ENCODE data around the gene CFAP58.

The CFAP58 gene

DNA sequence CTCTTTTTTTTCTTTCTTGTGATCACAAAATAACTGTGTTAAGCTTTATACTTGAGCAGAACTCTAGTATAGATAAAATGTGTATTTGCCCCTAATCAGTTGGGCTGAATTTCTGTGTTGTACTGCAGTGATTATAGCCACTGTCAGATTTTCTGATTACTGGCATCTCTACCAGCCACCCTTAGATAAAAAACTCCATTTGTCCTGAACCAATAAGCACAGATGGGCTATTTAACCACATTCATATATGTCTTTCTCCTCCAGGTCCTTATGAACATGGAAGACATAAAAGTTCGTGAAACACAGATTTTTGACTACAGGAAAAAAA lies 38.3 kb downstream of the CFAP58 start:
- H3K4me3 ChIP-seq (replicated peaks; ENCODE audit: low read depth, low read length): no peak overlapping the region
- DNase-seq (ENCODE audit: low read depth): no peak
- TF ChIP-seq CTCF (IDR thresholded peaks at IDR 0.05; ENCODE audit: low read length, missing control alignments): no peak

GRCh38 chr10:104393387-104393786 lies 39.8 kb downstream of the CFAP58 start:
- no peak for TF ChIP-seq CTCF (IDR thresholded peaks at IDR 0.05; ENCODE audit: low read length, missing control alignments)
- H3K4me3 ChIP-seq (replicated peaks; ENCODE audit: low read depth, low read length): no peak overlapping the region
- DNase-seq (ENCODE audit: low read depth): no peak

DNA sequence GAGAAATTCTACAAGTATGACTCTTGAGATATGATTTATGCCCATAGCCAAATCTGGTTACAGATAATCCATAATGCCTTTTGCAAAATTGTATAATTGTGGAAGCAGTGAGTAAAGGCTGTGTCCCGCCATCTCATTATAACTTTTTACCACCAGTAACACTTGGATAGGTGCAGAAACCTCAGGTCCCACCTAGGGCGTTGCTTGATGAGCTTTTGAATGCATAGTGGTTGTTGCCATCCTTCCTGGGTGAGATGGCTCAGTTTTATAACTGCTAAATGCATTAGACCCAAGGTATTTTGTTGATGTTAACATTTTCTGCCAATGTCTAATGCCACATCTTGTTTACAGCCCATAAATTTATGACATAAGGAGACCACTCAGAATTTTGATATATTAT lies 42.9 kb downstream of the CFAP58 start:
- TF ChIP-seq CTCF (IDR thresholded peaks at IDR 0.05; ENCODE audit: low read length, missing control alignments): no peak
- no peak for DNase-seq (ENCODE audit: low read depth)
- no peak overlapping the region for H3K4me3 ChIP-seq (replicated peaks; ENCODE audit: low read depth, low read length)

DNA sequence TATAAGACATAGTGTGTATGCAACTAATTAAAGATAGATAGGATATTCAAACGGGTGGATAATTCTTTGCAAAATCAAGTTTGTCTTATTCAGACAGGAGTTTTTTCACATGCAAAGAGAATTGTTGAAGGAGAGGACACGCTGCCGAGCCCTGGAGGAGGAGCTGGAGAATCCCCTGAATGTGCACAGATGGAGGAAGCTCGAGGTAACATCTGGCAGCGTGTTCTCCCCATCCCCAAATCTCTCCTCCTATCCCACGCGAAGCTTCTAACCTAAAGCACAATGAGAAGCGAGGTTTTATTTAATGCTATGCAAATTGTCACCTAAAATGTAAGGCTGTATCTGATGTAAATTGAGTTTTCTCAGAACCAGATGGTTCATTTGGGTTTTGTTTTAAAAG lies 50.0 kb downstream of the CFAP58 start:
- H3K4me3 ChIP-seq (replicated peaks; ENCODE audit: low read depth, low read length): no peak overlapping the region
- DNase-seq (ENCODE audit: low read depth): no peak
- TF ChIP-seq CTCF (IDR thresholded peaks at IDR 0.05; ENCODE audit: low read length, missing control alignments): no peak

DNA sequence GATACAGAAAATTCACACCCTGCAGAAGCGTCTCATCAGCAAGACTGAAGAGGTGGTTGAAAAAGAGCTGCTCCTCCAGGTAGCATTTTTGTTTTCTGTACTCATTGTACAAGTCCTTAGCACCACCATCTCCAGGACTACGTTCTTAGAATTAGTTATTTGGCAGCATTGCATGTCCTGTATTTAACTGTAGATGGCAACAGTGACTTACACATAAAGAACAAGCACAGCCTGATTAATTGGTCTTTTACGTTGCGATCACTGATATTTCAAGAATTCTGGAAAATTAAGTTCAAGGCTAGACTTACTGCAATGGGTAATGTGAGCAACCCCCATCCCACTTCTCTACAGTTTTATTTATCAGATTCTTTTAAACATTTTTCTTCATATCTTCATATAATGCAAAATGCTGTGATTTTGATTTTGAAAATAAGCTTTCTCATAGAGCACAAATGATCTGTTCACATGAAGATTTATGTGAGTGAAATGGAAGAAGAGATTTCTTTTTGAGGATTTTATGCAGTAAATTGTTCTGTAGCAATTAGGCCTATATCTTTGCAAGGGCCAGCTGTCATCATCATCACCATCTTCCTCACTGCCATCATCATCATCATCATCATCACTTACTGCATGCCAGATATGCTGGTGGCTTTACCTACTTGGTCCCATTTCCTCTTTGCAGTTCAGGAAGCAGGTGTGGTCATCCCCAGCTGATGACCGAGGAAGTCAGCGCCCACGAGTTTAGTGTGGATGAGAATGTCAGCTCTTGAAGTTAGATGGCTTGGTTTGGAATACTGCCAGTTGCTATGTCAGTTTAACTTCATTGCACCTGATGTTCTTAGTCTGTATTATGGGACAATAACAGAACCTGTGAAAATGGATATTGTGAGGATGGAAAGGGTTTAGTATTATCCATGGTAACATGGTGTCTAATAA lies 53.4 kb downstream of the CFAP58 start:
- peak; percentile 66 for DNase-seq (ENCODE audit: low read depth)
- peak; percentile 57 for TF ChIP-seq CTCF (IDR thresholded peaks at IDR 0.05; ENCODE audit: low read length, missing control alignments)
- no peak overlapping the region for H3K4me3 ChIP-seq (replicated peaks; ENCODE audit: low read depth, low read length)

GRCh38 chr10:104413528-104413927 lies 59.9 kb downstream of the CFAP58 start:
- no peak for DNase-seq (ENCODE audit: low read depth)
- no peak for TF ChIP-seq CTCF (IDR thresholded peaks at IDR 0.05; ENCODE audit: low read length, missing control alignments)
- H3K4me3 ChIP-seq (replicated peaks; ENCODE audit: low read depth, low read length): no peak overlapping the region

All from fibroblast of pulmonary artery (primary cell).